ENCODE results near the gene PREPL.

DNA sequence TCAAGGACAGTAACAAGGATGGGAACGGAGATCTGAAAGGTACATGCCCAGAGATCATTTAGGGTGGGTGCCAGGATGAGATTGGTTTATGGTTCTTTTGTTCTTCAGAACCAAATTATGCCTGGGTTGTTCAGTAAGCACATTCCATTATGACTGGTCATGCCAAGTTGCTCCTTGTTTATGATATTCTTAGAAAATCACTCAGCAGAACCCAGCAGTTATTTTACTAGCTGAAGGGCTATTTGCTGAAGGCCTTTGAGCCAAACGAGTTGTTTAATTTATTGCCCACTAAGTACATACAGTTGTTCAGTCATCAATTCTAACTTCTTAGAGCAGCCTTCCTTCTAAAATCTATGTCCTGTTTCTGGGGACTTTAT, 85.4 kb downstream of the PREPL start:
- TF ChIP-seq, protein P1, sequence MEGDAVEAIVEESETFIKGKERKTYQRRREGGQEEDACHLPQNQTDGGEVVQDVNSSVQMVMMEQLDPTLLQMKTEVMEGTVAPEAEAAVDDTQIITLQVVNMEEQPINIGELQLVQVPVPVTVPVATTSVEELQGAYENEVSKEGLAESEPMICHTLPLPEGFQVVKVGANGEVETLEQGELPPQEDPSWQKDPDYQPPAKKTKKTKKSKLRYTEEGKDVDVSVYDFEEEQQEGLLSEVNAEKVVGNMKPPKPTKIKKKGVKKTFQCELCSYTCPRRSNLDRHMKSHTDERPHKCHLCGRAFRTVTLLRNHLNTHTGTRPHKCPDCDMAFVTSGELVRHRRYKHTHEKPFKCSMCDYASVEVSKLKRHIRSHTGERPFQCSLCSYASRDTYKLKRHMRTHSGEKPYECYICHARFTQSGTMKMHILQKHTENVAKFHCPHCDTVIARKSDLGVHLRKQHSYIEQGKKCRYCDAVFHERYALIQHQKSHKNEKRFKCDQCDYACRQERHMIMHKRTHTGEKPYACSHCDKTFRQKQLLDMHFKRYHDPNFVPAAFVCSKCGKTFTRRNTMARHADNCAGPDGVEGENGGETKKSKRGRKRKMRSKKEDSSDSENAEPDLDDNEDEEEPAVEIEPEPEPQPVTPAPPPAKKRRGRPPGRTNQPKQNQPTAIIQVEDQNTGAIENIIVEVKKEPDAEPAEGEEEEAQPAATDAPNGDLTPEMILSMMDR (IDR thresholded peaks at IDR 0.05), result no peak
- no peak for TF ChIP-seq EZH2 (IDR thresholded peaks at IDR 0.05; ENCODE audit: borderline replicate concordance, insufficient read depth, low read depth, low read length, poor library complexity, severe bottlenecking)

All from B cell (primary cell).